Dendritic cell treated with granulocyte-macrophage colony-stimulating factor and Interleukin-4, amounts not matched to agents 40 ng/mL and 50 ng/mL, for 4 days (primary cell): ENCODE results near the gene MGAT4A.
"Not testable (repeated sequence)": the region's sequence is repeated elsewhere in the genome, so short reads cannot be mapped to it uniquely, and the experiment has no call there.

ENCODE experiments used
- H3K27ac Mint-ChIP-seq: one replicate; pipeline ENCODE4 v1.8.0; 2022; ENCODE audit warnings: mild to moderate bottlenecking, mixed read lengths
- H3K27me3 Mint-ChIP-seq: one replicate; pipeline ENCODE4 v1.8.0; 2022; ENCODE audit warnings: mild to moderate bottlenecking, mixed read lengths
- H3K36me3 Mint-ChIP-seq: one replicate; pipeline ENCODE4 v1.8.0; 2022; ENCODE audit warnings: low read depth, mixed read lengths
- H3K4me1 Mint-ChIP-seq: one replicate; pipeline ENCODE4 v1.8.0; 2022; ENCODE audit warnings: low read depth, mixed read lengths
- H3K4me3 Mint-ChIP-seq: one replicate; pipeline ENCODE4 v1.8.0; 2022; ENCODE audit warnings: mild to moderate bottlenecking, moderate library complexity, mixed read lengths
- H3K9me3 Mint-ChIP-seq: one replicate; pipeline ENCODE4 v1.8.0; 2022; ENCODE audit warnings: mixed read lengths
- intact Hi-C: fragments of 100-400 bp; cut with micrococcal nuclease; formaldehyde crosslinking; loops from one replicate; pipeline ENCODE4 v1.15.0; 2022

MGAT4A gene

DNA sequence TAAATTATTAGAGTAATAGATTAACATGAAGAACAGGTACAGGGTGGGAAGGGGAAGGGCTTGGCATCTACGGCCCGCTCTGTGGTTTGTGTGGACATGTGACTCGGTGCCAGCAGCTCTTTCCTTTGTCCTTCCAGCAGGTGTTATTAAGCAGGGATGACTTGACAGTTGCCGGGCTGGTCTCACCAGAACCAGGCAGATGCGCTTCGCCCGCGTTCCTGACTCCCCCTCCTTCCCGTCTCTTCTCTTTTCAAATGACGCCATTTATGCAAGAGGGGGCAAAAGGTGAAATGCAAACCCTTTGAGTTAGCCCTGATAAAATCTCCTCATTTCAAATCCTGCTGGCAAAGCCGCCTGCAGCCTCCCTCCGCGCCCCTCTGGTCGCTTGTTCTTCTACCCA is 38.9 kb upstream of the MGAT4A start:
- Mint-ChIP-seq H3K4me3 (peak overlapping the region; percentile 61), H3K27me3 (no peaks in the 10 kb centered on the region), H3K9me3 (no peaks in the 10 kb centered on the region), H3K36me3 (peaks cover 46% of the 10 kb centered on the region), H3K27ac (peak overlapping the region; percentile 91), H3K4me1 (peaks cover 92% of the 10 kb centered on the region)
- intact Hi-C loops: loop anchor here (2.0 to 5.0 kb wide), 3 partner anchors 38 to 53 kb away; partner anchors contain the start of gene MGAT4A

DNA sequence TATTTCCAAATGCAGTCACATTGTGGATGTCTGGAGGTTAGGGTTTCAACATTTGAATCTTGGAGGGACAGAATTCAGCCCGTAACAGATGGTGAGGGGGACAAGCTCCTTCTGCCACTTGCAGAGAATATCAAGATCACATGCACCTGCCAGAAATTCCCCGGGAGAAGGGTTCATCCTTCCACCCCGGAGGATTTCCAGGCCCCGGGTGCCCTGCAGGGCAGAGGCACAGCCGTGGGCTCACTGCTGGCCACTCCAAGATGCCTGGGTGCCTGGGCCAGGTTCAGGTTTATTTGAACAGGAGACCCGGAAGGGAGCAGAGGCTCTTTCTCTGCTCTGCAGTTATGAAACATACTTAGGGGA is 38.2 kb upstream of the MGAT4A start:
- intact Hi-C loops: no loop called here
- Mint-ChIP-seq H3K4me1 (peaks cover 94% of the 10 kb centered on the region), H3K27me3 (no peaks in the 10 kb centered on the region), H3K9me3 (no peaks in the 10 kb centered on the region), H3K36me3 (peaks cover 46% of the 10 kb centered on the region), H3K4me3 (no peak overlapping the region), H3K27ac (peak overlapping the region; percentile 72)

DNA sequence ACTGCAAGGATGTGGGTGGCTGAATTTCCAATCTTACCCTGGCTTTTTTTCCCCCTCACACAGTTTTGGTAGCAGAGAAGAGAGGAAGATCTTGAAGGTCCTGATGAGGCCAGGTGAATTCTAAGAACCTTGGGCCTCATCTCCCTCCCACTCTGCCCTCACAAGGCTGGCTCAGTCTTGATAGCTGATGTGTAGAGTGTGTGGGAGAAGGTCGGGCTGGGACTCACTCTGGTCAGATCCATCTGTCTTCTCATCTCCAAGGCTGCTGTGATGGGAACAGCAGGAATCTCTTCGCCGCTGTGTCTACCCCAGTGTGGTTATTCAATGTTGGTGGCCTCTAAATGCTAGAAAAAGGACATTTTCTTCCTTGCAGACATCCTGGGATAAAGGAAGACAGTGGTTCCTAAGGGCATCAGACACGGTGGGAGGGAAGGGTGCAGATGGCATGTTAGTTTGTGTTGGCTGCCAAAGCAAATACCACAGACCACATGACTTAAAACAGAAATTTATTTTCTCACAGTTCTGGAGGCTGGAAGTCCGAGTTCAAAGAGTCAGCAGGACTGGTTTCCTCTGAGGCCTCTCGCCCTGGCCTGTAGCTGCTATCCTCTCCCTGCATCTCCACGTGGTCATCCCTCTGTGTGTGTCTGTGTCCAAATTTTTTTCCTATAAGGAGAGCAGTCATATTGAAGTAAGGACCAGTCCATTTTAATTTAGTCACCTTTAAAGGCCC is 37.6 kb upstream of the MGAT4A start:
- intact Hi-C loops: no loop called here
- Mint-ChIP-seq H3K36me3 (peaks cover 46% of the 10 kb centered on the region), H3K9me3 (no peaks in the 10 kb centered on the region), H3K4me1 (peaks cover 94% of the 10 kb centered on the region), H3K4me3 (peak overlapping the region; percentile 63), H3K27me3 (no peaks in the 10 kb centered on the region), H3K27ac (peak overlapping the region; percentile 72)

DNA sequence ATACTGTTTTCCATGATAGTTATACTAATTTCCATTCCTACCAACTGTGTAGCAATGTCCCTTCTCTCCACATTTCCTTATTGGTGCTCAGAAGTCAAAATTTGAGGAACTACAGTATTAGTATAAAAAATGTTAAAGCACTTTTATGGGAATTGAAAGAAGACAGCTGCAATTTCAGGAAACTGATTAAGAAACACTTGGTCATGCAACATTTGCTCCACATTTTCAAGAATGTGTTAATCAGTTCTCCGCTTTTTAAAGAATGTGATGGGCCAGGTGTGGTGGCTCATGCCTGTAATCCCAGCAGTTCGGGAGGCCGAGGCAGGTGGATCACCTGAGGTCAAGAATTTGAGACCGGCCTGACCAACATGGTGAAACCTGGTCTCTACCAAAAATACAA is 33.6 kb upstream of the MGAT4A start:
- peak overlapping the region; percentile 61 for H3K4me3 Mint-ChIP-seq
- intact Hi-C loops: loop anchor here (2.0 kb wide), 1 partner anchor 16 kb away; no protein-coding TSS in a partner anchor
- no peaks in the 10 kb centered on the region for H3K27me3 Mint-ChIP-seq
- H3K4me1 Mint-ChIP-seq: peaks cover 95% of the 10 kb centered on the region
- H3K36me3 Mint-ChIP-seq: peaks cover 44% of the 10 kb centered on the region
- H3K9me3 Mint-ChIP-seq: no peaks in the 10 kb centered on the region
- peak overlapping the region; percentile 89 for H3K27ac Mint-ChIP-seq

DNA sequence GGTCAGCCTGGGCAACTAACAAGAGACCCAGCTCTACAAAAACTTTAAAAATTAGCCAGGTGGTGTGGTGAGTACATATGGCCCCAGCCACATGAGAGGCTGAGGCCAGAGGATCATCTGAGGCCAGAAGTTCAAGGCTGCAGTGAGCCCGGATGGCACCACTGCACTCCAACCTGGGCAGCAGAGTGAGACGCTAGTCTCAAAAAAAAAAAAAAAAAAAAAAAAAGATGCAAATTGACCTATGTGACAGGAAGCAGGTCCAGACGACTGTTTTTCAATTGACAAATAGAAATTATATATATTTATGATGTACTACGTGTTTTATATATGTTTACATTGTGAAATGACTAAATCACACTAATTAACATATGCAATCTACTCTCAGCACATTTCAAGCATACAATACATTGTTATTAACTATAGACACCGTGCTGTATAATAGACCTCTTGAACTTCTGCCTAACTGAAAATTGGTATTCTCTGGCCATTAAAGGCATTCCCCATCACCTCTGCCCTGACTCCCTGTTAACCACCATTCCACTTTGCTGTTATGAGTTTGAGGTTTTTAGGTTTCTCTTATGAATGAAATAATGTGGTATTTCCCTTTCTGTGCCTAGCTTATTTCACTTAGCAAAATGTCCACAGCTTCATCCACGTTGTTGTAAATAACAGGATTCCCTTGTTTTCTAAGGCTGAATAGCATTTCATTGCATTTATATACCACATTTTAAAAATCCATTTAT is 32.4 kb upstream of the MGAT4A start:
- intact Hi-C loops: no loop called here
- peaks cover 38% of the 10 kb centered on the region for H3K36me3 Mint-ChIP-seq
- peak overlapping the region; percentile 95 for H3K27ac Mint-ChIP-seq

DNA sequence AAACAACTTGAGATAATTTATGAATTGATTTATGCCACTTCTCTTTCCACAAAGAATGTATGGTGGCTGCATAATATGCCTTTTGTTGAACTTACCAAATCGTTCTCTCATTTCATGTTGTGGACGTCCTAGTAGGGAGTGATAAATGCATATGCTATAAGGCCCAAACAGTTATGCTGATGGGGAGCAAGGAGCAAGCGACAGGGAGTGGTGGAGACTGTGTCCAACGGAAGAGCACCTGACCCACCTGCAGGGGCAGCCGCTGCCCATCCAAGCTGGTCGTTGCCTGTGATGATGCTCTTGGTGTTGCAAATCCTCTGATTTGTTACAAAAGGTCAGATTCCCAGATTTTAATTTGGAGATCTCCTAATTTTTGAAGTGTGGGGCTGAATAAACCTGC is 31.0 kb upstream of the MGAT4A start:
- Mint-ChIP-seq H3K27ac (peak overlapping the region; percentile 95), H3K36me3 (peaks cover 28% of the 10 kb centered on the region), H3K4me1 (peaks cover 89% of the 10 kb centered on the region), H3K9me3 (no peaks in the 10 kb centered on the region), H3K27me3 (no peaks in the 10 kb centered on the region), H3K4me3 (no peak overlapping the region)
- intact Hi-C loops: no loop called here

More for the DNA sequence above, 32.4 kb upstream of the MGAT4A start:
- Mint-ChIP-seq H3K4me3 (no peak overlapping the region), H3K4me1 (peaks cover 89% of the 10 kb centered on the region), H3K27me3 (no peaks in the 10 kb centered on the region), H3K9me3 (no peaks in the 10 kb centered on the region)

DNA sequence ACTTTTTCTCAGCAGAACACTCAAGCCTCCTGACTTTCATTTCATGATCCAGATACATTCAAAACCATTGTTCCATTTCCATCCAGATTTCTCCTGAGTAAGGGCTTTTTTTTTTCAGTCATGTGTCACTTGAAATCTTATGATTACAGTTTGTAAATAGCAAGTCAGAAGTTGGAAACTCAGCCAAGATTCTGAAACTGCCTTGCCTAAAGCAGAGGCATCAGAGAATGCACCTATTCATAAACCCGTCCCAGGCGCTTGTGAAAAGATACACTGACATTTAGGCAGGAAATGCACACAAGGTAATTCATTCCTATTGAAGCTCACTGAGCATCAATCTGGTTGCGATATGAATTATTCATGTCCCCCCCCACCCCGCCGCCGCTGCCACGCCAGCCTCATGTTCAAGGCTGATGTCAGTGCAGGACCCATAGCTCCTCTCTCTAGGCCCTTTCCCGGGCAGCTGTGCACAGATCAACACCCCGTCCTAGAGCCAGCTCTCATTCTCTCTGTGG is 30.4 kb upstream of the MGAT4A start:
- Mint-ChIP-seq H3K4me3 (peak overlapping the region; percentile 11), H3K36me3 (peaks cover 22% of the 10 kb centered on the region), H3K9me3 (no peaks in the 10 kb centered on the region), H3K27me3 (no peaks in the 10 kb centered on the region), H3K4me1 (peaks cover 83% of the 10 kb centered on the region), H3K27ac (peak overlapping the region; percentile 95)
- intact Hi-C loops: no loop called here

DNA sequence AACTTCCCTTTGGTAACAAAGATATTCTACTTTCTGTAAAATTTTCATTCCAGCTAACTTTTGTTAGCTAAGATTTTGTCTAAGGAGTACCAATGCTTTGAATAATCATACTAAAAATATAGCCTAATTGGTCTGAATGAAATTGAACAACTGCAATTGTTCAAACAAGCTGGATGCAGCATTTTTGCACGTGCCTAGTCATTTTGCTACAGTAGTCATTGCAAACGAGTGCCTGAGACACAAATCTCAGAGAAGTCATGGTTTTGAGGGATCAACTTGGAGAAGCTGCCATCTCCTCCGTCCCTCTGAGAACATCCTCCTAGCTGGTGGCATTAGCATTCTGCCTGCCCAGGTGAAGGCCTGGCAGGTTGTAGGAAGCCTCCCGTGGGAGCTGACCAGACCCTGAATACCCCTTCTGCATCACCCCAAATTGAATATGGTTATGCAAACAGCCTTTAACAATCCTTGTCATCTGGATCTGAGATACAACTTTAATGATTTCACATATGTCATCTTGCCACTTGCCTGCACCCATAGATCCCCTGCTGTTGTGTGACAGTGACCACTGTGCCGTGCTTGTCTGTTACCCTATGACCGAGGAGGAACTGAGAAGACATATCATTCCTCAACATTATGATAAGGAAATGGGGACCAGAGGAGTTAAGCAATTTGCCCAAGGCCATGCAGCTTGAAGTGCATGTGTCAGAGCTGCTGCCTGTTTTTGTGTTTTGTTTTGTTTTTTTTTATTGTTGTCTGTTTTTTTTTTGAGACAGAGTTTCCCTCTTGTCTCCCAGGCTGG is 29.1 kb upstream of the MGAT4A start:
- H3K4me1 Mint-ChIP-seq: peaks cover 79% of the 10 kb centered on the region
- H3K4me3 Mint-ChIP-seq: no peak overlapping the region
- intact Hi-C loops: no loop called here
- no peaks in the 10 kb centered on the region for H3K27me3 Mint-ChIP-seq
- H3K36me3 Mint-ChIP-seq: peaks cover 16% of the 10 kb centered on the region
- H3K27ac Mint-ChIP-seq: peak overlapping the region; percentile 95
- H3K9me3 Mint-ChIP-seq: no peaks in the 10 kb centered on the region

DNA sequence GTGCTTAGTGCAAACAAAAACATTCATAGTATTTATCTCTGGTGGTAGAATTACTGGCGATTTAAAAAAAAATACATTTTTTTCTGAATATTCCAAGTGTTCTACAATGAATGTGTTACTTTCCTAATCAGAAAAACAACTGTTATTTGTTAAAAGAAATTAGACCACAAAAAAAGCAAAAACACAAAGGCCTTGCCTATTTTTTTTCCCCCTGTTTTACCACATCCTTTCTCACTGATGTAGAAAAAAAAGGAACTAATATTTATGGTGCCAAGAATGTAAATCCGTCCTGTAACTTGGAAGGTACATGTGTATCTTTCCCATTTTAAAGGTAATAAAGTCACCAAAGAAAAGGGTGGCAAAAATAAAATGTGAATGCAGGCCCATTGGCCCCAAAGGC is 28.4 kb upstream of the MGAT4A start:
- no peaks in the 10 kb centered on the region for H3K9me3 Mint-ChIP-seq
- H3K27me3 Mint-ChIP-seq: no peaks in the 10 kb centered on the region
- H3K4me1 Mint-ChIP-seq: peaks cover 77% of the 10 kb centered on the region
- peaks cover 16% of the 10 kb centered on the region for H3K36me3 Mint-ChIP-seq
- no peak overlapping the region for H3K4me3 Mint-ChIP-seq
- peak overlapping the region; percentile 95 for H3K27ac Mint-ChIP-seq
- intact Hi-C loops: no loop called here

DNA sequence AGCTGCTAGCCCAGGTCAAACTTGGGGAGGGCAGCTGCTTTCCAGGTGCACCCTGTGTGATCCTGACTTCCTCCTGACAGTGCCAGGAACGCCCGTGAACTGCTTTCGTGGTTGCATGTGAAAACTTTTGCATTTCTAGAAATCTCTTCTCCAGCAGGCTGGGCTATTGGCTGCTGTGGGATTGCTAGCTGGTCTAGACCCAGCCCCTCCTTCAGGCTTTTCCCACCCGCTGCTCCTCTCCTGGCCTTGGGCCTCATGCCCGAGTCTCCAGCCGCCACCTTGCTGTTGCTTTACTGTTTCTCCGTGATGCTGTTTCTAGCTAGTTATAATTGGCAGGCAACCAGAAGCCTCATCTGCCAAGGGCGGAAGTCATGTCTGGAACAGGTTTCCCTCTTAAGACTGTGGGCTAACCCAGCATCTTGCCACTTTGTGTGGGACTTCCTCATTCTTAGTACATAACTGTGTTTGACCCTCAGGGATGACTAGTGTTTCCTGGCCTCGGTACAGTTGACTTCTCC is 27.0 kb upstream of the MGAT4A start:
- H3K27me3 Mint-ChIP-seq: no peaks in the 10 kb centered on the region
- H3K27ac Mint-ChIP-seq: peak overlapping the region; percentile 95
- peaks cover 14% of the 10 kb centered on the region for H3K36me3 Mint-ChIP-seq
- intact Hi-C loops: loop anchor here (1.0 kb wide), 1 partner anchor 9 kb away; no protein-coding TSS in a partner anchor
- H3K4me3 Mint-ChIP-seq: peak overlapping the region; percentile 51
- no peaks in the 10 kb centered on the region for H3K9me3 Mint-ChIP-seq
- H3K4me1 Mint-ChIP-seq: peaks cover 77% of the 10 kb centered on the region

DNA sequence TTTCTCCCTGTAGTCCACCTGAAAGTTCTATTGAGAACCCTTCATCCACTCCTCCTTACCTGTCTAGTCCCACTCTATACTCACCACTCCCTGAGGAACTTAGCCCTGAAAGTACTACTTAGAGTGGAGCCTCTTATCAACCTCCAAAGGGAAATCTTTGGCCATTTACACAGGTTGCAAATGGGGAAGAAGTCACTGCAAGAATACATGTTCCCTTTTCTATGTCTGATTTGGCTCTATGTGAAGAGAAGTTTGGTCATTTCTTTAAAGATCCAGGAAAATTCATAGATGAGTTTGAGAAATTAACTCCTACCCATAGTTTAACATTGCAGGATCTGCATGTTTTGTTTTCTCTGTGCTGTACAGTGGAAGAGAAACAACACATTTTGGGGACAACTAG is 22.9 kb upstream of the MGAT4A start:
- Mint-ChIP-seq H3K4me1 (peaks cover 79% of the 10 kb centered on the region), H3K36me3 (no peaks in the 10 kb centered on the region), H3K27ac (peak overlapping the region; percentile 85), H3K27me3 (no peaks in the 10 kb centered on the region), H3K4me3 (no peak overlapping the region), H3K9me3 (no peaks in the 10 kb centered on the region)
- intact Hi-C loops: no loop called here

DNA sequence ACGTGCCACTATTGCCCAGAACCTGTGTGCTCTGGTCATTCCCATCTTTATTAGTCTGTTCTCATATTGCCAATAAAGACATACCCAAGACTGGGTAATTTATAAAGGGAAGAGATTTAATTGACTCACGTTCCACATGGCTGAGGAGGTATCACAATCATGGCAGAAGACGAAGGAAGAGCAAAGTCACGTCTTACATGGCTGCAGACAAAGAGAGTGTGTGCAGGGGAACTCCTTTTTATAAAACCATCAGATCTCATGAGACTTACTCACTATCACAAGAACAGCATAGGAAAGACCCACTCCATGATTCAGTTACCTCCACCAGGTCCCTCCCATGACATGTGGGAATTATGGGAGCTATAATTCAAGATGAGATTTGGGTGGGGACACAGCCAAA is 21.8 kb upstream of the MGAT4A start:
- peaks cover 82% of the 10 kb centered on the region for H3K4me1 Mint-ChIP-seq
- H3K9me3 Mint-ChIP-seq, H3K4me3 Mint-ChIP-seq, H3K27me3 Mint-ChIP-seq, H3K36me3 Mint-ChIP-seq, intact Hi-C loops: not testable (repeated sequence)
- peak overlapping the region; percentile 98 for H3K27ac Mint-ChIP-seq

DNA sequence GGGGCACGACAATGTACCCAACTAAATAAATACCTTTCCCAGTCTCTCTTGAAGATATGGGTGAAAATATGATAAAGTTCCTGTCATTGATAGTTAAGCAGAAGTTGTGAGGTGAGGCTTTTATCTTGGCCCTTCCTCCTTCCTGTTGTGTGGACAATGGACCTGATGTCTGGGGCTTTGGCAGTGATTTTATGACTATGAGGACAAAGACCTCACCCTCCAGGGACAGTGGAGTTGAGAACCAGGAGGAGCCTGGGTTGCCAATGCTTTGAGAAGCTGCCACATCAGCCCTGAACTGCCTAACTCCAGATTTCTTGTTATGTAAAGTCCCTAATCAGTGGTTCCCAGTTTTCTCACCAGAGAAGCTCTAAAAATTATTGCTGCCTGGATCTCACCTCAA is 20.8 kb upstream of the MGAT4A start:
- intact Hi-C loops: no loop called here
- H3K36me3 Mint-ChIP-seq: no peaks in the 10 kb centered on the region
- H3K27ac Mint-ChIP-seq: peak overlapping the region; percentile 98
- no peak overlapping the region for H3K4me3 Mint-ChIP-seq
- no peaks in the 10 kb centered on the region for H3K9me3 Mint-ChIP-seq
- no peaks in the 10 kb centered on the region for H3K27me3 Mint-ChIP-seq
- H3K4me1 Mint-ChIP-seq: peaks cover 76% of the 10 kb centered on the region
